GM19324 (cell line): Measurements from ENCODE around the gene MAP3K2.

ENCODE experiments used
- ATAC-seq: cut with Tn5 transposase; IDR thresholded peaks from one replicate; pipeline ENCODE4 v1.9.1; 2021; ENCODE audit warnings: mild to moderate bottlenecking, moderate library complexity; ENCODE audit not compliant: unreplicated experiment, low FRiP score

MAP3K2 gene

GRCh38 chr2:127387655-127388422 is at the start of gene MAP3K2:
TSS of gene MAP3K2 (minus strand) at chr2:127387975. CDS start at chr2:127343129, 44,846 bp downstream.
- ATAC-seq: peak; percentile 85

GRCh38 chr2:127437056-127437455 is 49.3 kb upstream of the MAP3K2 start:
- ATAC-seq: no peak

GRCh38 chr2:127434515-127434914 is 46.7 kb upstream of the MAP3K2 start:
- ATAC-seq: no peak

GRCh38 chr2:127431408-127432023 is 43.7 kb upstream of the MAP3K2 start:
- no peak for ATAC-seq

- ATAC-seq: no peak
Measured at GRCh38 chr2:127429844-127430425, 42.2 kb upstream of the MAP3K2 start.

GRCh38 chr2:127429291-127429690 is 41.5 kb upstream of the MAP3K2 start:
- no peak for ATAC-seq

- ATAC-seq: no peak
Measured at GRCh38 chr2:127428815-127429109, 41.0 kb upstream of the MAP3K2 start.

- no peak for ATAC-seq
Measured at GRCh38 chr2:127428057-127428814, 40.5 kb upstream of the MAP3K2 start.

- no peak for ATAC-seq
Measured at GRCh38 chr2:127427376-127428056, 39.7 kb upstream of the MAP3K2 start.

- ATAC-seq: no peak
Measured at GRCh38 chr2:127426501-127427354, 39.0 kb upstream of the MAP3K2 start.

GRCh38 chr2:127425540-127426490 is 38.0 kb upstream of the MAP3K2 start:
- no peak for ATAC-seq

GRCh38 chr2:127424598-127425520 is 37.1 kb upstream of the MAP3K2 start:
- no peak for ATAC-seq

GRCh38 chr2:127423880-127424279 is 36.1 kb upstream of the MAP3K2 start:
- no peak for ATAC-seq

- no peak for ATAC-seq
Measured at GRCh38 chr2:127423478-127423843, 35.7 kb upstream of the MAP3K2 start.

- no peak for ATAC-seq
Measured at GRCh38 chr2:127422559-127423477, 35.0 kb upstream of the MAP3K2 start.

GRCh38 chr2:127421871-127422558 is 34.2 kb upstream of the MAP3K2 start:
- no peak for ATAC-seq
